ENCODE data around the gene LEP. TPM values are rescaled to one million over a fixed set of nuclear protein-coding genes. Genes with fewer than 3 reads are reported as not detected.

LEP gene
- total and polyA plus RNA-seq, 2 of the 8 experiments (the other 6 are each of a cell fraction or from before 2014, with no cell fraction given): not detected

DNA sequence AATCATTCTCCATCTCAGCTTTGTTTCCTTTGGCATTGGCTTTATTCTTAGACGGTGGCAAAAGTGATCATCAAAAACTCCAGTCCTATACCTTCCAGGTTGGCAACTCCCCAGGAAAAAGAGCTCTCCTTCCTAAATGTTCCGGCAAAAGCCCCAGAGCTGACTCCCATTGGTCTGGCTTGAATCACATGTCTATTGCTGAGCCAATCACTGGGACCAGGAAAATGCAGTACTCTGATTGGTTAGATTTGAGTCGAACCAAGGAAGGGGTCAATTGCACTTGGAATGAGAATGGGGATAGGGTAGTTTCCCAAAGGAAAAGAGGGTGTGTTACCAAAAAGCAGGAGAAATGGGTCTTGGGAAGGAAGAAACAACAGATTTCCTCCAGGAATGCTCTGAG lies 22.3 kb downstream of the LEP start:
- H3K79me2 ChIP-seq (ENCODE audit: control insufficient read depth in 1 of 2, insufficient read depth in 2 of 2, low read length in 2 of 2): no peaks in the 10 kb centered on the region
- DNase-seq (ENCODE audit: low read depth in 1 of 2, low spot score in 2 of 2): no peak

More for the DNA sequence above, 22.3 kb downstream of the LEP start:
- H3K4ac ChIP-seq (replicated peaks; ENCODE audit: insufficient read length, low read depth, low read length): no peak overlapping the region
- ChIA-PET POLR2A (ENCODE audit: partially characterized antibody) (interaction anchor here (0.6 to 0.9 kb wide), 2 partner anchors 12 to 50 kb away, joined by 3 read pairs; no protein-coding TSS in a partner anchor), CTCF (ENCODE audit: partially characterized antibody) (interaction anchor here (1.0 to 2.0 kb wide), 4 partner anchors 9 to 118 kb away, joined by 3 to 6 read pairs (median 4); no protein-coding TSS in a partner anchor)
- H3K36me3 ChIP-seq (ENCODE audit: control insufficient read depth in 2 of 4, insufficient read depth in 4 of 4, low read length in 3 of 4): no peaks in the 10 kb centered on the region
- no peaks in the 10 kb centered on the region for H3K9me3 ChIP-seq (ENCODE audit: insufficient read depth in 2 of 2, low read depth in 1 of 2, low read length in 1 of 2)
- H3K23ac ChIP-seq (ENCODE audit: insufficient read length): no peak overlapping the region
- H3K14ac ChIP-seq (ENCODE audit: insufficient read length): no peak overlapping the region
- WGBS, 2 experiments (ENCODE audit: extremely low coverage in 1 of 2, insufficient coverage in 1 of 2, insufficient read length in 1 of 2, insufficient replicate concordance in 2 of 2, low coverage in 1 of 2, low lambda C conversion rate in 2 of 2, missing lambda C conversion rate in 1 of 2): 83% methylated on average over 3 of the region's 3 CpGs; no CpG with 5 or more reads in 1 of the 2 experiments
- 0 out of 8 replicates have a peak overlapping the region, but pooled peaks of 1 of the 4 experiments have one; percentile 3 for H3K4me3 ChIP-seq (ENCODE audit: extremely low read depth in 1 of 4, insufficient read depth in 2 of 4, low read depth in 3 of 4, low read length in 4 of 4)
- peak overlapping the region; percentile 63 for H2BK15ac ChIP-seq (ENCODE audit: low read length)
- peak overlapping the region in 1 of 2 experiments; percentile 45; a peak in 2 of 4 replicates for H3K4me2 ChIP-seq (ENCODE audit: insufficient read depth in 1 of 2, low read depth in 2 of 2, low read length in 2 of 2)
- H2BK120ac ChIP-seq (replicated peaks; ENCODE audit: low read depth, low read length): no peak overlapping the region
- no peak overlapping the region for H3K27ac ChIP-seq (ENCODE audit: low read depth, low read length)
- H2AK5ac ChIP-seq (ENCODE audit: low read depth, low read length): no peak overlapping the region
- no peaks in the 10 kb centered on the region; the same call in 1 of the 2 replicates for H3K23me2 ChIP-seq (ENCODE audit: low read depth, low read length)
- H3K18ac ChIP-seq (ENCODE audit: extremely low read depth, low read length): no peak overlapping the region
- peaks cover 0 to 3% (median 0%) of the 10 kb centered on the region in 4 experiments; a peak in 2 of 7 replicates for H3K27me3 ChIP-seq (replicated peaks in 1 of 4; ENCODE audit: control insufficient read depth in 3 of 4, extremely low read depth in 1 of 4, insufficient read depth in 3 of 4, low read length in 3 of 4)
- H3K56ac ChIP-seq (replicated peaks; ENCODE audit: insufficient read length, low read depth, low read length): no peak overlapping the region
- no peaks in the 10 kb centered on the region; the same call in 1 of the 2 replicates for H3K79me1 ChIP-seq (ENCODE audit: low read depth, low read length)
- H3K4me1 ChIP-seq (replicated peaks in 1 of 4; ENCODE audit: control insufficient read depth in 3 of 4, insufficient read depth in 4 of 4, low read length in 3 of 4): peaks cover 14 to 37% (median 23%) of the 10 kb centered on the region in 4 experiments
- H2BK12ac ChIP-seq (ENCODE audit: low read depth, low read length): no peak overlapping the region; the same call in 1 of the 2 replicates
- no peak overlapping the region for H2BK5ac ChIP-seq (ENCODE audit: low read depth, low read length)
- H3K9ac ChIP-seq (replicated peaks in 1 of 4; ENCODE audit: extremely low read depth in 1 of 4, low read depth in 3 of 4, low read length in 3 of 4): no peak overlapping the region
- H4K20me1 ChIP-seq (replicated peaks in 1 of 2; ENCODE audit: control insufficient read depth in 1 of 2, insufficient read depth in 2 of 2, low read length in 2 of 2): no peaks in the 10 kb centered on the region
- H2BK20ac ChIP-seq (ENCODE audit: low read length): 0 out of 2 replicates have a peak overlapping the region, but pooled peaks have one; percentile 61
- TF ChIP-seq SAP30 (IDR thresholded peaks at IDR 0.05; ENCODE audit: insufficient read depth, insufficient replicate concordance, low read length): no peak
- TF ChIP-seq, protein P1, sequence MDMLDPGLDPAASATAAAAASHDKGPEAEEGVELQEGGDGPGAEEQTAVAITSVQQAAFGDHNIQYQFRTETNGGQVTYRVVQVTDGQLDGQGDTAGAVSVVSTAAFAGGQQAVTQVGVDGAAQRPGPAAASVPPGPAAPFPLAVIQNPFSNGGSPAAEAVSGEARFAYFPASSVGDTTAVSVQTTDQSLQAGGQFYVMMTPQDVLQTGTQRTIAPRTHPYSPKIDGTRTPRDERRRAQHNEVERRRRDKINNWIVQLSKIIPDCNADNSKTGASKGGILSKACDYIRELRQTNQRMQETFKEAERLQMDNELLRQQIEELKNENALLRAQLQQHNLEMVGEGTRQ (IDR thresholded peaks at IDR 0.05; ENCODE audit: low read length): 0 out of 2 replicates have a peak, but pooled peaks have one; percentile 36
- TF ChIP-seq RFX5 (IDR thresholded peaks at IDR 0.05; ENCODE audit: borderline replicate concordance, low read depth, low read length): no peak
- no peak overlapping the region for H2AFZ ChIP-seq (ENCODE audit: low read length)
- H4K8ac ChIP-seq (ENCODE audit: extremely low read depth, insufficient read depth, low read length): no peak overlapping the region
- peak; percentile 65 for FAIRE-seq
- no peak overlapping the region for H4K91ac ChIP-seq (replicated peaks; ENCODE audit: insufficient read length, low read length)
- no peak overlapping the region for H4K5ac ChIP-seq (ENCODE audit: insufficient read length, low read depth, low read length)
